GM19467 (cell line): Measurements from ENCODE around the gene AOPEP.

ENCODE experiments used
- ATAC-seq: cut with Tn5 transposase; IDR thresholded peaks from one replicate; pipeline ENCODE4 v1.9.1; 2021; ENCODE audit warnings: mild to moderate bottlenecking, moderate library complexity; ENCODE audit not compliant: unreplicated experiment

The AOPEP gene

GRCh38 chr9:95053611-95054570, 327.4 kb downstream of the AOPEP start:
- ATAC-seq = no peak

GRCh38 chr9:95055334-95055850, 328.9 kb downstream of the AOPEP start:
- no peak for ATAC-seq

GRCh38 chr9:95055851-95056551, 329.5 kb downstream of the AOPEP start:
- no peak for ATAC-seq

GRCh38 chr9:95057101-95057500, 330.6 kb downstream of the AOPEP start:
- ATAC-seq = no peak

GRCh38 chr9:95058121-95058785, 331.8 kb downstream of the AOPEP start:
- no peak for ATAC-seq

- ATAC-seq = no peak
These were observed 332.4 kb downstream of the AOPEP start for GRCh38 chr9:95058795-95059386.

GRCh38 chr9:95060234-95060633, 333.7 kb downstream of the AOPEP start:
- no peak for ATAC-seq

- ATAC-seq = no peak
These were observed 334.4 kb downstream of the AOPEP start for GRCh38 chr9:95060916-95061315.

GRCh38 chr9:95061916-95062595, 335.6 kb downstream of the AOPEP start:
- no peak for ATAC-seq

GRCh38 chr9:95062596-95063065, 336.1 kb downstream of the AOPEP start:
- ATAC-seq = no peak

GRCh38 chr9:95063300-95063699, 336.8 kb downstream of the AOPEP start:
- ATAC-seq = no peak

GRCh38 chr9:95065224-95065623, 338.7 kb downstream of the AOPEP start:
- ATAC-seq = no peak

GRCh38 chr9:95067057-95067456, 340.6 kb downstream of the AOPEP start:
- ATAC-seq = no peak

- no peak for ATAC-seq
These were observed 341.4 kb downstream of the AOPEP start for GRCh38 chr9:95067897-95068296.

GRCh38 chr9:95070549-95071021, 344.1 kb downstream of the AOPEP start:
- ATAC-seq = no peak

GRCh38 chr9:95071450-95071849, 345.0 kb downstream of the AOPEP start:
- no peak for ATAC-seq

- no peak for ATAC-seq
These were observed 345.4 kb downstream of the AOPEP start for GRCh38 chr9:95071925-95072324.

- ATAC-seq = no peak
These were observed 346.6 kb downstream of the AOPEP start for GRCh38 chr9:95073042-95073607.

GRCh38 chr9:95073918-95074317, 347.4 kb downstream of the AOPEP start:
- ATAC-seq = no peak

- no peak for ATAC-seq
These were observed 348.1 kb downstream of the AOPEP start for GRCh38 chr9:95074632-95075031.
